Fibroblast of skin of left biceps (primary cell): ENCODE data around the gene WNT6.
A peak's percentile ranks its signal among the peaks of the same experiment; 100 is the strongest.

ENCODE experiments used
- DNase-seq, 2 experiments: peaks; one replicate each; pipeline ENCODE4 v3.0.0-alpha.2; 2013; ENCODE audit warnings: low read depth in 2 of 2

The WNT6 gene

DNA sequence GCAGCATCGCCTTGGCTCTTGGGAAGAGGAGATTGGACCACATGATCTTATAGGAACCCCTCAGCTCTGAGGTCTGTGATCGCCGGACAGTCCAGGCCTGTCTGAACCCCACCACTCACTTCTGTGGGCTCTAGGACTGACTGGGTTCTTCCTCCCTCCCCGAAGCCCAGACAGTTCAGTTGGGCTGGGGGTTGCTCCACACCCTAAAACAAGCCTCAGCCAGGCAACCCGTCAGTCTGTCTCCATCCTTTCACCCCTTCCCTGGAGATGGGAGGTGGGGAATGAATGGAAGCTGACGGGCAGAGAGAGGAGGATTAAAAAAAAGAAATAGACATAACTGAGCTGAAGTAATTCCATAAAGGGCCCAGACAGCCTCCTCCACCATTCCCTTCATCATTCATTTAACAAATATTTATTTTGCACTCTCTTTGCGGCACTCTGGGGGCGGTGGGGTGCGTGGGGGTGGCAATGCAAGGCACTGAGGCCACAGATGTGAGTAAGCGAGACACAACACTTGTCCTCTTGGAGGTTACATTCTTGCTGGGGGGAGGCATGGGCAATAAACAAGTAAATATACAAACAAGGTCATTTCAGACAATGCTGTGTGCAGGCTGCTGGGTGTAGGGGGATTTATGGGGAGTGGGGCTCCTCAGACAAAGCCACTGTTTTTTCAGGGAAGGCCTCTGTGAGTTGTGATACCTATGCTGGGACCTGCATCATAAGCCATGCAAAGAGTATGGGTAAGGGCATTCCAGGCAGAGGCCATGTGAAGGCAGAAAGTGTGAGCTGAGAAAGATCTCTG, 33.9 kb downstream of the WNT6 start:
- no peak for DNase-seq

DNA sequence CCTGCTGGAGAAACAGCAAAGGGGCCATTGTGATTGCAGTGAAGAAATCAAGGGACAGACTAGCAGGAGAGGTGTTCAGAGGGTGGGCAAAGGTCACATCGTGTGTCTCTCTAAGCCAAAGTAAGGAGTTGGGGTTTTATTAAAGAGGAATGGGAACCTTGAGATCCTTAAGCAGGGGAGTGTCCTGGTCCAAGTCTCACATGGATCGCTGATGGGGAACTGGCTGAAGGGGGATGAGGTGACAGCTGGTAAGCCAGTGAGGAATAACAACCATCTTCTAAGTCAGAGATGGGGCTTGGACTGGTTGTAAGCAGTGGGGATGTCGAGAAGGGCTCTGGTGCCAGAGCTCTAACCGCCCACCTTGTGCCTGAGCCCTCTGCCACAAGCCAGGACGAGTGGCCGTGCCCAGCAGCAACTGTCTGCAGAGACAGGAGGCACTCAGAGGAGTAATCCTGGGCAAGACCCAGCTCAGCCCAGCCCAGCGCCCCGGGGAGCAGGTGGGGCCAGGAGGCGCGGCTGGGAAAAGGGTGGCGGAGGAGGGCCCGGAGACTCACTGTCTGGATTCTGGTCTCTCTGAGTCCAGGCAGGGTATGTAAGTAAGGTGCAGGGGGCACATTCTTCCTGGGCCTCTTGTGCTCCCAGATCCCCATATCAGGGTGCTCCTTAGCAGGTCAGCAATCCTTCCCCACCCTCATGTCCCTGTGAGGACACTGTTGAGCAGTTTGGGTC, 34.7 kb downstream of the WNT6 start:
- no peak for DNase-seq

DNA sequence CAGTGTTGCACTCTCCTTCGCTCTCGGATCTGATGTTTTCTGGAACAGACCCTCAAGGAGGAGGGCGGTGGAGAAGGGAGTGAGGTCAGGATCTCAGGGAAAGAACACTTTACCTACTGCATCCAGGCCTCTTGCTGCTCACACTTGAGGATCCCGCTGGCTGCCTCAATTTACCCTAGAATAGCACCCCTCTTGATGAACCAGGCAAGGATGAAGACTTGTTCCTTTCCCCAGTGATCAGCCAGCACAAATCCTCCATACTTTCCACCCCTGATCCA, 35.2 kb downstream of the WNT6 start:
- DNase-seq = no peak

DNA sequence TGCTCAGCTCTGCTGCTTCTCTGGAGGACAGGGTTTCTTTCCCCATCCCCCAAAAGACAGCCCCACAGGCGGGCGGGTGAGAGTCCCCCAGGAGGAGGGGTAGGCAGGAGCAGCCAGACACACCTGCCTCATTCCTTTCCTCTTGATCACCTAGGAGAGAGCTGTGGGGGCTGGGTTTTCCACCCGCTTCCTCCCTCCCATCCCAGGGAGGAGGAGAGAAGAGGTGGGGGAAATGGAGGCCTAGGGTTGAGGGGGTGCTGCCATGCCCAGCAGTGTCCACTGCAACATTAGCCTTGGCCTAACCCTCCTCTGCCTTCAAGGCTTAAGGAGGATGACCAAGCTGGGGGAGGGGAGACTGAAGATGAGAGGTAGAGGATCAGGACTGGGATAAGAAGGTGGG, 35.7 kb downstream of the WNT6 start:
- DNase-seq = no peak

DNA sequence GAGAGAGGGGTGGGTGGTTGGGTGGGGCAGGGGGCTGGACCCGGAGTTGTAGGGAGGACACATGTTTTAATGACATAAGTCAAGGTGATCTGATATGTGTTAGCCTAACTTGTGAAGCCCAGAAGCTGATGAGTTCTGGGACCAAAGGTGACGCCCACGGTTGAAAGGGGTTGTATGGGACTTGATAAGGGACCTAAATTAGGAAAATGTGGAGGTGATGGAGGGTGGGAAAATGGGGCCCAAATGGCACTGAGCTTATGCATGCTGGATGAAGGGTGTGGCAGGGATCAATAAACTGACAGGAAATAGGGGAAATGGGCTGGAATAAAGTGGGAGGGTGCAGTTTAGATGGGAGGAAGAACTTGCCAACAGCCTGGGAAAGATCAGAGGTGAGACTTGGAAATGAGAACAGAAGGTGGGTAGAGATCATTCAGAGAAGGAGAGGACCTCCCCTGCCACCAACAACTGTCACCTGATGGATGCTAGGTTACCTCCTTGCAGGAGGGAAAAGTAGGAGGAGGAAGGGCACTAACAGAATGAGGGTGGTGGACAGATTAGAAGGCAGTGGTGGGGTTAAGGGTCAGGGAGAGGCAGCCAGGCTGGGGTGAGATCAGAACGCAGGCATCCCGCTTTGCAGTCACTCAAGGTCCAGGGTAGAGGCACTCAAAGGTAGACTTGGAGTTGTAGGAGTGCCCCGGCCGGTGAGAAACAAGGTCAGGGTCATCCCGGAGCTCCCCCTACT, 36.3 kb downstream of the WNT6 start:
- DNase-seq = no peak

DNA sequence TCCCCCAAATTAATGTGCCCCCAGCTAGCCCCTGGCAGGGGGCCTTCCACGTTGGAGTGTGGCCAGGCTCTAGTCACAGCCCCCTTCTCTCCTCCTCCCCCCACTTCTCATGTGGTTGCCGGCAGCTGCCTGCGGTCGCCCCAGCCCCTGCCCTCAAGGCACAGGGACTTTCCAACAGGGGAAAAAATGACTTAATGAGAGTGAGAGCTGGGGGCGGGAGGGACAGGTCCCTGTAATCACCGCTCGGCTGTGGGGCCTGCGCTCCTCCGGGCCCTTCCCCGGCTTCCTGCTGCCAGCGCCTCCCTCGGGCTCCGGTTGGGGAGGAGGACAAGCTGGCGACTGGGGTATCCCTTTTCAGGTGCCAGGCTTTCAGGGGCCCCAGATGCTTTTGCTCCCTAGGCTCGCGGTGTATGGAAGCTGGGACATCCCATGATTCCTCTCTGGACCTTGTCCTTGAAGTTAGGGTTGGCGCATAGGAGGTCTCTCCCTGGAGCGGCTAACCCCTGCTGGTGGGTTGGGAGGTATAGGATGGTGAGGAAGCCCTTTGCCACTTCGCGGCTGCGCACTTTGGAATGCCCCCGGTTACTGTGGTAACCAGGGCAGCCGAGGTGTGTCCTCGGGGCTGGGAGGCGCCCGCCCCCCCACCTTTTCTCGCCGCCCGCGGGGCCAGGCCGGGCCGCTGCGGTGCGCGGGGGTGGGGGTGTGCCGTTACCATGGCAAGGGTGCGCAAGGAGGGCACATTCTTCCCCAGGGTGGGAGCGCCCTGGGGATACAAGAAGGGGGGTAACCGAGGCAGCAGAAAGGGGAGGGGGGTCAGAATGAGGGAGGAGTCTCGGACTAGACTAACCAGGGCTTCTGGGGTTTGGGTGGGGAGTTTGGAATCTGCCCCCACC, 37.1 kb downstream of the WNT6 start:
- no peak for DNase-seq

DNA sequence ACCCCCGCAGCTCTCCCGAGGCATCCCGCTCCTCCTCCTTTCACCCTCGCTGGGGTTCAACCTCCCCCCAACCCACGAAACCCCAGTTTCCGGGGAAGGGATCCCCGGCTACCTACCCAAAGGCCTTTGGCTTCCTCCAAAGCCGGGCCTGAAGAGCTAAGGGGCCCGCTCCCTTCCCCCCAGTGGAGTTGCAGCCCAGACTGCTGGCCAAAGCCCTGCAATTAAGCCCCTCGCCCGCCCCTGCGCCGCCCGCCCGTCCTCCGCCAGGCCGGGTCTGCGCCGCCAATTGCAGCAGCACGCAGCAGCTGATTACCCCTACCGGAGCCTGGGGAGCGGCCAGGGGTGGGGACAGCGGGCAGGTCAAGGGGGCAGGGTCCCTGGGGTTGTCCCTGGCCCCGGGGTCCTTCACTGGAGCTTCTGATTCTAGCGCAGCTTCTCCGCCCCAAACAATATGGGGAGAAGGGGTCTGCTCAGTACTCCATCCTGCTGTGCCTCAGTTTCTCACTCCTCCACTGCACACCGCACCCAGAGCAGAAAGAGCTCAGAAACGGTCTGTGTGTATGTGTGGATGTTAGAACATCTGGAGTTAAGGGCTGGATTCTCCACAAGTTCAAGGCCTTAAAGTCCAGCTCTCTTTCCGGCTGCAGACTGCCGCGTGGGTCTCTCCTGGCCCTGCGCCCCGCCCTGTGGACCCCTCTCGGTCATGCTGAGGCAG, 37.9 kb downstream of the WNT6 start:
- no peak for DNase-seq

DNA sequence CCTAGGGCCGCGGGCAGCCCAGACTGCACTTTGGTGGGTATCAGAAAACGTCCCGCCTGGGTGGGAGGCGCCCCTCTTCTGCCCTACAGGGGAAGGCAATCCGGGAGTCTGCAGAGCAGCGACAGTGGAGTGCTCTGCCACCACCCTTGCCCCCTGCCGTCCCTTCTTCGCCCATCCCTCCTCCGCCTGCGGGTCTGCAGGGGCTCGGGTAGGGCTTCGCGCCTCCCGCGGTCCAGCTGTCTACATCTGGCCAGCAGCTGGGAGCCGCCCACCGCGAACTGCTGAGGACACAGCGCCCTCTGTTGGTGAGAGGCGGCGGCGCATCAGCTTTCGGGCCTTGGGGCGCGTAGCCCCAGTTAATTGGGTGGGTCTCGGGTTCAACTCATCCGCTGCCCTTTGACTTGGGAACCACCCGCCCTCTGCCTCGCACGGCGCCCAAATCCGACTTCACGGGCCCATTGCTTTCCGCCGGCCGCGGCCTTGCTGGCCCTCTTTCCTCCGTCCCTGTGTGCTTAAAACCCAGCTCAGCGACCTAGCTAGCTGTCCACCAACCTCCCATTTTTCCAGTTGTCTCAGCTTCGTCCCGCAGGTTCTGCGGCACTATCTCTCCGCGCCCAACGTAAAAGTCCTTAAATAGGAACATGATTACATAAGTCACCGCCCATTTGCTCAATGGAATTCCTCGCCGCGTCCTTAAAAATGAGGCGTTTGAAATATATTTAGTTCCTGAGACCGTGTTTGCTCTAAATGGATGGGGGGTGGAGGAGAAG, 38.7 kb downstream of the WNT6 start:
- no peak for DNase-seq

DNA sequence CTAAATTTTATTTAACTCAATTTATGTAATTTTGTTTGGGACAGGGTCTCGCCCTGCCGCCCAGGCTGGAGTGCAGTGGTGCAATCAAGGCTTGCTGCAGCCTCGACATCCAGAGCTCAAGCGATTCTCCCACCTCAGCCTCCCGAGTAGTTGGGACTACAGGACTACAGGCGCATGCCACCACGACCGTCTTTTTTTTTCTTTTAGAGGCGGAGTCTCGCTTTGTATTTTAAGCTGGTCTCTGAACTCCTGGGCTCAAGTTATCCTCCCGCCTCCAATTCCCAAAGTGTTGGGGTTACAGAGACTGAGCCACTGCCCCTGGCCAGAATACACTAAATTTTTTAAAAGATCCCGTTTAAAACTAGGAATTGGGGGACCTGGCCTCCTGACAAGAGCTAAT, 39.5 kb downstream of the WNT6 start:
- DNase-seq = no peak

DNA sequence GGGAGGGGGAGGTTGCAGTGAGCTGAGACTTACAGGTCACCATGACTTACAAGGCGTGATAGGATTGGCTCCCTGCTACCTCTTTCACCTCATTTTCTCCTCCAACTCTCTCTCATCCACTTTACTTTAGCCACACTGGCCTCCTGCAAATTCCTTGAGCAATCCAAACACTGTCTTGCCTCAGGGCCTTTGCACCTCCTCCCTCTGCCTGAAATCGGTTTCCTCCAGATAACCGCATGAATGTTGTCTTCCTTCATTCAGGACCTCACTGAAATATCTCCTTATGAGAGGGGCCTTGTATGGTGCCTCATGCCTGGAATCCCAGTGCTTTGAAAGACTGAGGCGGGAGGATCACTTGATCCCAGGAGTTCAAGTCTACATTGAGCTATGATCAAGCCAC, 42.8 kb downstream of the WNT6 start:
- no peak for DNase-seq

DNA sequence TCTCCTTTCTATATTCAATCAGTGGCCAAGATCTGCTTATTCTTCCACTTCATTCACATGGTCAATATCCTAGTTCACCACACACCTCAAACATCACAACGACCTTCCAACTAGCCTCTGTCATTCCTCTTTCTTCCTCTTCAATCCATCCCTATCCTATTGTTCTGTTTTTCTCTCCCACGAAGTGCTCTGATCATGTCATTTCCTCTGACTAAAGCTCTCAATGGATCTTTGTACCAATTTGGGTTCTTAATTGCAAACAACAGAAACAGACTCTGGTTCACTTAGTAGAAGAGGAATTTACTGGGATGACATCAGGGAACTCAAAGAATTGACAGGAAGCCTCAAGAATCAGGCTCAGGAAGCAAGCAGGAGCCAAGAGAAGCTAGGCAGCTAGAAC, 44.6 kb downstream of the WNT6 start:
- no peak for DNase-seq

DNA sequence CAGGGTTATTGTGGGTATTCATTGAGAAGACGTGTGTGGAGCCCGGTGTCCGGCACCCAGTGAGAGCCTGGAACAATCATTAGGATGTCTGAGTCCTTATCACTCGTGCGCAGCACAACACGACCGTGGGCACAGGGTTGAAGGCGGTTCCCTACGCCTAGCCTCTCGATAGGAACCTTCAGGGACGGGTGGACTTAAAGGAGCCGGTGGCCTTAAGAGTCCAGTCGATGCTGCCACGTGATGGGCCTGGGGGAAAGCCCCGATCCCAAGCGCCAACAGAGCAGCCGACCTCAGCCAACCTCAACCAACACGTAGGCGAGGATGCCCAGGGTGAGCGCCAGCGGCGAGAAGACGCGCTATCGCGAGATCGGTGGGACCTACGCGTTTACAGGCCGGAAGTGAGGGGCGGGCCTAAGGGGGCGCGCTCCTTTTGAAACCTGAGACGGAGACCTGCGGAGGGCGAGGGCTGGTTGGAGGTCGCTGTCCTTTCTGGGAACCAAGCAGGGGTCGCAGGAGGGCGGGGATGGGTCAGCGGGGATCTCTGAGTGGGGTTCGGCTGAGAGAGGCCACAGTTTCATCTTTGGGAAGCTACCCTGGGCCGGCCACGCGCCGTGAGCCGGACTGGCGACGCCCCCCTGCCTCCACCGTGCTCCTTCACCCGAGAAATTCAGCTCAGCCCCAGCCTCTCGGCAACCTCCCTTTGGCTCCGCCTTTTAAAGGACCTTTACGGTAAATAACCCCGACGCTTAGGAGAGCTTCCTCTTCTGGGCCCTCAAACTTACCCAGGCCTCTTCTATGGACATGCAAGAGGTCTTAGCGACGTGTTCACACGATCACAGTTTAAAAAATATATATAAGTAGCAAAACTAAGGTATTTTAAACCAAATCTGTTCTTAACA, 49.4 kb downstream of the WNT6 start:
- peak; percentile 65 to 67 for DNase-seq

DNA sequence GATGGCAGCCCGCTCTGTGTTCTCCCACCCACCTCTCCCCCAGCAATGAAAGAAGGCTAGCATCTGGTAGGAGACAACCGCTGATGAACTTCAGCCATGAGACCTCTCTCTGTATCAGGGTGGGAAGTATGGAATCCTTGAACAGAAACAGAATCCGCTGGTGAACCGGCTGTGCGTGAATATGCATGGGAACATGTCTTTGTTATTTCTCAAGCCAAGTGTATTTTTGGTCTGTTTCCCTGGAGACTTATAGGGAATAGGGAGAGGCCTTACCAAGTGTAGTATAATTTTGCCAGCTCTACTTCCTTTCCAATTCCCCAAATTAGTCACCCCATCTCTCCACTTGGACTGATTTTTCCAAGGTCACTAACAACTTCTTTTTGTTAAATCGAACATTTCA, 51.1 kb downstream of the WNT6 start:
- DNase-seq = no peak

DNA sequence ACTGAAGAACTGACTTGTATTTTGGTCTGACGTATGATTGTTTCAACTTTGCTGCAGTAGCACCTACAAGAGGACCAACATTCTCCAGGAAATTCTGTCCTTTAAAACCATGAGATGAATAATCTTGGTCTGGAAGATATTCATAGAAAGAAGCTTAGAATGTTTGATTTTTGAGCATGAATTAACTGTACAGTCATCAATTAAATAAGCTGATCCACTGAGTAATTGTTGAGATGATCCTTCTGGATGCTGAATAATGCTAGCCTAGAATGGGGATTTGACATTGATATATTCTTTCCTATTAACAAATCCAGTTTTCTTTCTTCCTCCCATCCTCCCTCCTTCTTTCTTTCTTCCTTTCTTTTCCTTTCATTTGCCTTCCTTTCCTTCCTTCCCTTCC, 60.9 kb downstream of the WNT6 start:
- no peak for DNase-seq
